ENCODE results near the gene GHRHR.

The GHRHR gene

GRCh38 chr7:30929686-30930085 is 34.1 kb upstream of the GHRHR start:
- peak in 1 of 2 donors; percentile 9 for DNase-seq

- DNase-seq, result no peak
These were observed 33.1 kb upstream of the GHRHR start for GRCh38 chr7:30930621-30931020.

- no peak for DNase-seq
These were observed 32.4 kb upstream of the GHRHR start for GRCh38 chr7:30931161-30931928.

GRCh38 chr7:30931929-30932540 is 31.7 kb upstream of the GHRHR start:
- no peak for DNase-seq

- DNase-seq, result no peak
These were observed 31.2 kb upstream of the GHRHR start for GRCh38 chr7:30932562-30932961.

- no peak for DNase-seq
These were observed 30.4 kb upstream of the GHRHR start for GRCh38 chr7:30933124-30933974.

GRCh38 chr7:30934225-30934624 is 29.5 kb upstream of the GHRHR start:
- no peak for DNase-seq

- DNase-seq, result no peak
These were observed 28.8 kb upstream of the GHRHR start for GRCh38 chr7:30934732-30935568.

GRCh38 chr7:30935569-30935877 is 28.2 kb upstream of the GHRHR start:
- DNase-seq, result no peak

GRCh38 chr7:30936650-30937245 is 27.0 kb upstream of the GHRHR start:
- DNase-seq, result no peak

- DNase-seq, result no peak
These were observed 26.3 kb upstream of the GHRHR start for GRCh38 chr7:30937416-30937815.

GRCh38 chr7:30938435-30939316 is 25.1 kb upstream of the GHRHR start:
- DNase-seq, result peak; percentile 71 to 82

GRCh38 chr7:30941582-30942323 is 22.0 kb upstream of the GHRHR start:
- DNase-seq, result no peak

GRCh38 chr7:30950197-30950596 is 13.6 kb upstream of the GHRHR start:
- DNase-seq, result no peak

- DNase-seq, result no peak
These were observed 8.8 kb upstream of the GHRHR start for GRCh38 chr7:30954914-30955313.

- DNase-seq, result no peak
These were observed 7.0 kb upstream of the GHRHR start for GRCh38 chr7:30956704-30957103.

- DNase-seq, result no peak
These were observed 1.6 kb downstream of the GHRHR start for GRCh38 chr7:30965372-30965771.

GRCh38 chr7:30965883-30966282 is 2.1 kb downstream of the GHRHR start:
- no peak for DNase-seq

GRCh38 chr7:30968294-30968693 is 4.5 kb downstream of the GHRHR start:
- no peak for DNase-seq

GRCh38 chr7:30968747-30969603 is 5.2 kb downstream of the GHRHR start:
- no peak for DNase-seq

Measured in stimulated activated CD4-positive, alpha-beta T cell treated with anti-CD3 and anti-CD28 coated beads, Interleukin-2, amount 100 ng/mL, for 24 hours (primary cell).